Nephron progenitor cell (in vitro differentiated cells): ENCODE measurements around the gene PTPRJ.
"Not testable (repeated sequence)": the region's sequence is repeated elsewhere in the genome, so short reads cannot be mapped to it uniquely, and the experiment has no call there.

Experiments used
- DNase-seq: peaks from one replicate; pipeline ENCODE4 v3.0.0; 2021
- H3K27ac Mint-ChIP-seq: 2 replicates; pipeline ENCODE4 v1.8.0; 2021; ENCODE audit warnings: mild to moderate bottlenecking, moderate library complexity, mixed read lengths
- H3K27me3 Mint-ChIP-seq: 2 replicates; pipeline ENCODE4 v1.8.0; 2021; ENCODE audit warnings: mild to moderate bottlenecking, low read depth, mixed read lengths; ENCODE audit not compliant: poor library complexity
- H3K36me3 Mint-ChIP-seq: 2 replicates; pipeline ENCODE4 v1.8.0; 2021; ENCODE audit warnings: low read depth, mixed read lengths
- H3K4me1 Mint-ChIP-seq: 2 replicates; pipeline ENCODE4 v1.8.0; 2021; ENCODE audit warnings: mixed read lengths
- H3K4me3 Mint-ChIP-seq: 2 replicates; pipeline ENCODE4 v1.8.0; 2021; ENCODE audit warnings: mild to moderate bottlenecking, moderate library complexity, mixed read lengths
- H3K9me3 Mint-ChIP-seq: 2 replicates; pipeline ENCODE4 v1.8.0; 2021; ENCODE audit warnings: mild to moderate bottlenecking, moderate library complexity, mixed read lengths
- CTCF ChIP-seq: fragments of 200-600 bp; sonication (generic); IDR thresholded peaks from 2 replicates; pipeline ENCODE4 v1.5.0; 2021; ENCODE audit warnings: antibody characterized with exemption

Gene PTPRJ

DNA sequence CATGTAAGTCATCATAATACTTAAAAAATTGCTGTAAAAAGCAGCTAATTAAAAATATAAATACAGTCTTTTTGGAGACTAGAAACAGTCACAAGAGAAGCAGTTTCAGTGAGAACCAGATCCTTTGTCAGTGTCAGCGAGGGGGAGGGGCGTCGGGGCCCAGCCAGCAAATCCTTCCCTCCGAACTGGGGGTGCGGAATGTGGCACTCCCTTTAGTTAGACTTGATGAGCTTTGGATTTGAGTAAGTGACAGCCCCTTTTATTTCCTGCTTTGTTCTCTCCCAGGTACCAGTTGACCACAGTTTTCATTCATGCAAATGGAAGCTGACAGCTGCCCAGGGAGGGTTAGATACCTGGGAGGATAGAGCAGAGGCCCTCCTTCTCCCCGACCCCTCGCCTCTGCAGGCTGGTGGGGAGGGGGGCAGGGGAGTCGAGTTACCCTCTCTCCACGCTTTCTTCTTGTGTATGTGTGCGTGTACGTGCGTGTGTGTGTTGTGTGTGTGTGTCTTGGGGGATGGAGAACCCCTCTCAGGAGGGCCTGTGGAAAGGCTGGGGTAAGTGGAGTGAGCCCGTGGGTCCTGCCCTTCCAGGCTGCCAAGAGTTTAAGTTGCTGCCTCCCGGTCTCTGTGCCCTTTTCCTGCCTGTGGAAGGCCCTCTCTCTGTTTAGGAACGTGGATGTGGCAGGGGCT is 38.3 kb downstream of the PTPRJ start:
- Mint-ChIP-seq H3K9me3 (no peaks in the 10 kb centered on the region), H3K4me3 (peak overlapping the region; percentile 74), H3K27me3 (no peaks in the 10 kb centered on the region), H3K36me3 (no peaks in the 10 kb centered on the region), H3K27ac (peak overlapping the region; percentile 98), H3K4me1 (peaks cover 70% of the 10 kb centered on the region)
- DNase-seq = peak; percentile 61
- no peak for TF ChIP-seq CTCF

DNA sequence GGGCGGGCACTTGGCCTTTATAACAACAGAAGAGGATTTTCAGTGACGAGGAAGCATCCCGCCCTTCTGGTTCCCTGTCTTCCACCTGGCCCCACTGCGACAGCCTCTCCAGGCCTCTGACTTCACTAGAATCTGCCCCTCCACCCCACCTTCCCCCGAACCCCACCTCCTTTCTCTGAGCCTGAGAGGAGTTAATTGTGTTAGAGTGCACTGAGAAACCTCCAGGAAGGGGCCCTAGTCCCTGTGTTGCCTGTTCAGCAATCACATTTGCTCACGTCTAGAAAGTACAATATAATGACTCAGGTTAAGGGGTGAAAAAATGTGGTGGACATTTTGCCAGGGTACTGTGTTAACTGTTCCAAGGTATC is 38.8 kb downstream of the PTPRJ start:
- no peak for DNase-seq
- no peaks in the 10 kb centered on the region for H3K27me3 Mint-ChIP-seq
- peak overlapping the region; percentile 74 for H3K4me3 Mint-ChIP-seq
- TF ChIP-seq CTCF = no peak
- no peaks in the 10 kb centered on the region for H3K36me3 Mint-ChIP-seq
- peak overlapping the region; percentile 98 for H3K27ac Mint-ChIP-seq
- no peaks in the 10 kb centered on the region for H3K9me3 Mint-ChIP-seq
- peaks cover 73% of the 10 kb centered on the region for H3K4me1 Mint-ChIP-seq

GRCh38 chr11:48019595-48019994 is 39.2 kb downstream of the PTPRJ start:
- TF ChIP-seq CTCF = no peak
- peak overlapping the region; percentile 98 for H3K27ac Mint-ChIP-seq
- H3K9me3 Mint-ChIP-seq = no peaks in the 10 kb centered on the region
- no peaks in the 10 kb centered on the region for H3K27me3 Mint-ChIP-seq
- H3K4me1 Mint-ChIP-seq = peaks cover 77% of the 10 kb centered on the region
- no peak overlapping the region for H3K4me3 Mint-ChIP-seq
- no peaks in the 10 kb centered on the region for H3K36me3 Mint-ChIP-seq
- no peak for DNase-seq

DNA sequence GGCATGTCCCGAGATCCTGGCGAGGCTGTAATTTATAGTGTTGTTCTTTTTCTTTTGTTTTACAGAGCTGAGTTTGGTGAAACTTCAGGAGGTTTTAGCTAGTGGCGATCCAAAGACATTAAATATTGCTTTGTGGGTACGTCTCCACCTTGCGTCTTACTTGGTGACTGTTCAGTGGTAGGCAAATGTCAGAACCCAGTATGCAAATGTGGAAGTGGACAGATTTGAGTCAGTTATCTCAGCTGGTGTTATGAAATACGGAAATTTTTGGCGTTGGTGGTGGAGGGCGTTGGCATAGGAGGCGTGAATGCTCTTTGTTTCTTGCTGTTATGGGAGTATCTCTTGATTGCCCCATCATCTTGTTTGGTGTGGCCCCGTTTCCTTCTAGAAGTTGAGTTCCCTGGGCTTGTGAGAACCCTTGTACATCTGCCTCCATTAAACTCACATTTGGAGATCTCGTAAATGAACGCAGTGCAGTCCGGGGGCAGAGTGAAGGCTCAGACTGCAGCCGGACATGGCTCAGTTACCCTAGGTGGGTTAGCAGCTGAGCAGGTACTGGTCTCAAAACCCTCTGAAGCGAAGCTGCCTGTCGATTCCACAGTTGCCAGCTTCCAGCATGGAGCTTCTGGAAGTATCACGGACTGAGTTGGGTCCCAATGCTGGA is 39.9 kb downstream of the PTPRJ start:
- no peak for TF ChIP-seq CTCF
- no peaks in the 10 kb centered on the region for H3K9me3 Mint-ChIP-seq
- H3K27ac Mint-ChIP-seq = peak overlapping the region; percentile 8
- H3K36me3 Mint-ChIP-seq = no peaks in the 10 kb centered on the region
- no peak overlapping the region for H3K4me3 Mint-ChIP-seq
- peaks cover 78% of the 10 kb centered on the region for H3K4me1 Mint-ChIP-seq
- no peak for DNase-seq
- no peaks in the 10 kb centered on the region for H3K27me3 Mint-ChIP-seq

DNA sequence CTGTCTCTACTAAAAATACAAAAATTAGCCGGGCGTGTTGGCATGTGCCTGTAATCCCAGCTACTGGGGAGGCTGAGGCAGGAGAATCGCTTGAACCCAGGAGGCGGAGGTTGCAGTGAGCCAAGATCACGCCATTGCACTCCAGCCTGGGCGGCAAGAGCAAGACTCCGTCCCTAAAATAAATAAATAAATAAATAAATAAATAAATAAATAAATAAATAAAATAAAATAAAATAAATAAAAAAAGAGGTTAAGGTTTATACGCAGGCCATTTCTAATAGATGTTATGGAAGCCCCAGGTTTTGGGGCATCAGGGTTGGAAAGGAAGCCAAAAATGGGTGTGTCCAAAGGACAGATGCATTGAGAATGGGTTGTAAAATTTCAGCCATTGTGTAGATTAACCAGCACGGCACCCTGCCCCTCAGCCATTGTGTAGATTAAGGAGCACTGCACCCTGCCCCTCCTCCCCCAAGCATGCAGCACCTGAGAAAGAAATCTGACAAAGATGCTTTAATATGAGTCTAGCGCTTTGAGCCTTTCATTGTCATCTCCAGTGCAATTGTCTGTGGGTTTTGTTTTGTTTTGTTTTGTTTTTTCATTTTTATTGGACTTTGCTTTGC is 41.0 kb downstream of the PTPRJ start:
- H3K36me3 Mint-ChIP-seq, H3K27ac Mint-ChIP-seq, H3K4me3 Mint-ChIP-seq, H3K9me3 Mint-ChIP-seq, H3K27me3 Mint-ChIP-seq, DNase-seq: not testable (repeated sequence)
- peaks cover 75% of the 10 kb centered on the region for H3K4me1 Mint-ChIP-seq

DNA sequence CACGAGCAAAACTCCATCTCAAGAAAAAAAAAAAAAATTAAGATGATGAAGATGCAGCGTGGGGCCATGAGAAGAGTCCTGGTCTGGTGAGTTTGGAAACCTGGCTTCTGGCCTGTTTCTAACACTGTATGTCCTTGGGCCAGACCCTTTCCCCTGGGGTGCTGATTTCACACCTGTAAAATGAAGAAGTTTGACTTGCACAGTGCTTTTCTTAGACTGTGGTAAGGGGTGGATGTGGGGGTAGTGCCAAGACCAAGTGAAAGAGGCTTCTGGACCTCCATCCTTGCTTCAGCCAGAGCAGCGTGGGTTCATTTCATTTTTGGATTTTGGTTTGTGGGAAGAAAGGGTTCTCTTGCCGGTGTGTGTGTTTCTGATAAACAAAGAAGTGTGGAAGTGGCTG is 42.1 kb downstream of the PTPRJ start:
- no peak for TF ChIP-seq CTCF
- no peaks in the 10 kb centered on the region for H3K27me3 Mint-ChIP-seq
- peak overlapping the region; percentile 32 for H3K27ac Mint-ChIP-seq
- no peaks in the 10 kb centered on the region for H3K9me3 Mint-ChIP-seq
- no peak overlapping the region for H3K4me3 Mint-ChIP-seq
- no peaks in the 10 kb centered on the region for H3K36me3 Mint-ChIP-seq
- no peak for DNase-seq
- peaks cover 65% of the 10 kb centered on the region for H3K4me1 Mint-ChIP-seq

GRCh38 chr11:48023608-48024007 is 43.2 kb downstream of the PTPRJ start:
- H3K36me3 Mint-ChIP-seq, H3K27me3 Mint-ChIP-seq, DNase-seq, H3K9me3 Mint-ChIP-seq, H3K27ac Mint-ChIP-seq, H3K4me3 Mint-ChIP-seq: not testable (repeated sequence)
- H3K4me1 Mint-ChIP-seq = peaks cover 53% of the 10 kb centered on the region
